ENCODE results near the gene MRPS17.

Gene MRPS17

GRCh38 chr7:55951637-55952351 lies at the start of gene MRPS17:
Gene MRPS17, plus strand, starts transcription at chr7:55951877. Its CDS starts 1,319 bp downstream, at chr7:55953196.
- Histone ChIP-seq H3K36me3 (replicated peaks; ENCODE audit: low read depth, low read length) (peaks cover 11% of the 10 kb centered on the region), H3K79me2 (ENCODE audit: low read length) (peaks cover 26% of the 10 kb centered on the region), H3K4me3 (ENCODE audit: low read length) (peak within 1 kb of the TSS; percentile 100), H3K9me3 (ENCODE audit: insufficient read depth, low read length) (no peaks in the 10 kb centered on the region), H3K9ac (ENCODE audit: low read length) (peak within 1 kb of the TSS; percentile 89), H3K27ac (ENCODE audit: low read length) (peak within 1 kb of the TSS; percentile 29; the same call in 1 of the 2 replicates), H4K20me1 (ENCODE audit: insufficient read depth, low read length) (no peaks in the 10 kb centered on the region), H2AFZ (ENCODE audit: low read depth, low read length) (peak within 1 kb of the TSS; percentile 81), H3K4me1 (ENCODE audit: low read length) (no peaks in the 10 kb centered on the region), H3K4me2 (ENCODE audit: low read length) (peak within 1 kb of the TSS; percentile 73), H3K27me3 (ENCODE audit: low read depth, low read length) (no peaks in the 10 kb centered on the region)
- TF ChIP-seq EZH2phosphoT487 (IDR thresholded peaks at IDR 0.05; ENCODE audit: low read depth) (no peak), CTCF (IDR thresholded peaks at IDR 0.05; ENCODE audit: low read depth, low read length) (no peak)

- H3K4me1 ChIP-seq (ENCODE audit: low read length), result peaks cover 17% of the 10 kb centered on the region
- H3K27ac ChIP-seq (ENCODE audit: low read length), result peak overlapping the region; percentile 19; the same call in 1 of the 2 replicates
- no peak for TF ChIP-seq CTCF (IDR thresholded peaks at IDR 0.05; ENCODE audit: low read depth, low read length)
- no peak for TF ChIP-seq EZH2phosphoT487 (IDR thresholded peaks at IDR 0.05; ENCODE audit: low read depth)
Measured at GRCh38 chr7:55903985-55904759, 47.5 kb upstream of the MRPS17 start.

GRCh38 chr7:55912748-55913158 lies 38.9 kb upstream of the MRPS17 start:
- Histone ChIP-seq H3K9ac (ENCODE audit: low read length) (no peak overlapping the region), H3K4me1 (ENCODE audit: low read length) (peaks cover 3% of the 10 kb centered on the region; the same call in 1 of the 2 replicates), H4K20me1 (ENCODE audit: insufficient read depth, low read length) (no peaks in the 10 kb centered on the region), H3K27me3 (ENCODE audit: low read depth, low read length) (no peaks in the 10 kb centered on the region), H3K9me3 (ENCODE audit: insufficient read depth, low read length) (no peaks in the 10 kb centered on the region), H3K27ac (ENCODE audit: low read length) (no peak overlapping the region), H3K36me3 (replicated peaks; ENCODE audit: low read depth, low read length) (no peaks in the 10 kb centered on the region), H2AFZ (ENCODE audit: low read depth, low read length) (no peak overlapping the region), H3K79me2 (ENCODE audit: low read length) (no peaks in the 10 kb centered on the region), H3K4me2 (ENCODE audit: low read length) (no peak overlapping the region), H3K4me3 (ENCODE audit: low read length) (no peak overlapping the region)
- TF ChIP-seq EZH2phosphoT487 (IDR thresholded peaks at IDR 0.05; ENCODE audit: low read depth) (no peak), CTCF (IDR thresholded peaks at IDR 0.05; ENCODE audit: low read depth, low read length) (no peak)

More at GRCh38 chr7:55903985-55904759, 47.5 kb upstream of the MRPS17 start:
- Histone ChIP-seq H4K20me1 (ENCODE audit: insufficient read depth, low read length) (no peaks in the 10 kb centered on the region), H2AFZ (ENCODE audit: low read depth, low read length) (no peak overlapping the region), H3K9me3 (ENCODE audit: insufficient read depth, low read length) (no peaks in the 10 kb centered on the region), H3K36me3 (replicated peaks; ENCODE audit: low read depth, low read length) (peaks cover 4% of the 10 kb centered on the region), H3K79me2 (ENCODE audit: low read length) (no peaks in the 10 kb centered on the region), H3K4me2 (ENCODE audit: low read length) (peak overlapping the region; percentile 40), H3K27me3 (ENCODE audit: low read depth, low read length) (no peaks in the 10 kb centered on the region), H3K4me3 (ENCODE audit: low read length) (no peak overlapping the region), H3K9ac (ENCODE audit: low read length) (no peak overlapping the region)

GRCh38 chr7:55917771-55918170 lies 33.9 kb upstream of the MRPS17 start:
- no peaks in the 10 kb centered on the region for H3K79me2 ChIP-seq (ENCODE audit: low read length)
- H3K36me3 ChIP-seq (replicated peaks; ENCODE audit: low read depth, low read length), result no peaks in the 10 kb centered on the region
- no peak overlapping the region for H3K27ac ChIP-seq (ENCODE audit: low read length)

More at GRCh38 chr7:55917771-55918170, 33.9 kb upstream of the MRPS17 start:
- no peak overlapping the region for H3K4me3 ChIP-seq (ENCODE audit: low read length)
- no peaks in the 10 kb centered on the region for H4K20me1 ChIP-seq (ENCODE audit: insufficient read depth, low read length)
- H3K9me3 ChIP-seq (ENCODE audit: insufficient read depth, low read length), result no peaks in the 10 kb centered on the region
- peaks cover 3% of the 10 kb centered on the region; the same call in 1 of the 2 replicates for H3K4me1 ChIP-seq (ENCODE audit: low read length)
- TF ChIP-seq EZH2phosphoT487 (IDR thresholded peaks at IDR 0.05; ENCODE audit: low read depth) (no peak), CTCF (IDR thresholded peaks at IDR 0.05; ENCODE audit: low read depth, low read length) (no peak)
- H2AFZ ChIP-seq (ENCODE audit: low read depth, low read length), result no peak overlapping the region
- no peaks in the 10 kb centered on the region for H3K27me3 ChIP-seq (ENCODE audit: low read depth, low read length)
- H3K4me2 ChIP-seq (ENCODE audit: low read length), result no peak overlapping the region
- H3K9ac ChIP-seq (ENCODE audit: low read length), result no peak overlapping the region
